Erythroblast (primary cell): Measurements from ENCODE around the gene ZCWPW1.

Experiments used
- GATA1 ChIP-seq: IDR thresholded peaks from 2 replicates; pipeline ENCODE4 v1.6.1; 2011; ENCODE audit warnings: low read depth, mild to moderate bottlenecking, control low read depth, low read length, moderate library complexity
- POLR2A ChIP-seq: IDR thresholded peaks from 2 replicates; pipeline ENCODE4 v1.6.1; 2011; ENCODE audit warnings: mild to moderate bottlenecking, low read length

DNA sequence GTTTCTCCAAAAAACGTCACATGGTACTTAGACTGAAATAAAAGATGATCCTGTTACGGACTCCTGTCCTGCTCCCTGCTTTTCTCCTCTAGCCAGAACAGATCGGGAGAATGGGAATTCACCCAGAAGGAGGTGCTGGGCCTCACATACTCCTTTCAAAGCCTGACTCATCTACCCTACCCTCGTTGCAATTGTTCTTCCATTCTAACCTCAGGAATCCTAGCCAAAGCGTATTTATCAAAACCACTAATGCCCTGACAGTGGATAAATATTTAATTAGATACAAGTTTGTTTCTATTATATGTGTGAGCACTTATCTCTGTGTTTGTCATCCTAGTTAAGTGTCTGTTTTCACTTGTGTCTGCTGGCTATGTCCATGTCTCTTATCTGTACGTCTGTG is 21.7 kb downstream of the ZCWPW1 start:
- no peak for TF ChIP-seq POLR2A
- no peak for TF ChIP-seq GATA1
